GM06990 (cell line): ENCODE measurements around the gene GSK3A.

Source experiments
- DNase-seq: peaks from one replicate; pipeline ENCODE4 v3.0.0-alpha.2; 2011; ENCODE audit not compliant: insufficient read length; ENCODE audit errors: extremely low read depth
- H3K27me3 ChIP-seq: replicated peaks from 2 replicates; pipeline ENCODE4 v1.6.0; 2011; ENCODE audit warnings: low read length; ENCODE audit not compliant: control insufficient read depth, insufficient read depth
- H3K36me3 ChIP-seq: 2 replicates; pipeline ENCODE4 v1.5.1; 2011; ENCODE audit warnings: low read length; ENCODE audit not compliant: control insufficient read depth, insufficient read depth
- H3K4me3 ChIP-seq: replicated peaks from 2 replicates; pipeline ENCODE4 v1.5.1; 2011; ENCODE audit warnings: low read depth, mild to moderate bottlenecking, control low read depth, low read length
- CTCF ChIP-seq: IDR thresholded peaks from 2 replicates; pipeline ENCODE4 v1.5.1; 2011; ENCODE audit warnings: low read length, control low read depth, mild to moderate bottlenecking, inconsistent platforms; ENCODE audit not compliant: insufficient read depth, poor library complexity, severe bottlenecking

Gene GSK3A

GRCh38 chr19:42255766-42256745 is 13.7 kb upstream of the GSK3A start:
- Histone ChIP-seq H3K27me3 (no peaks in the 10 kb centered on the region), H3K4me3 (peak overlapping the region; percentile 69), H3K36me3 (no peaks in the 10 kb centered on the region)
- TF ChIP-seq CTCF: no peak
- no peak for DNase-seq

DNA sequence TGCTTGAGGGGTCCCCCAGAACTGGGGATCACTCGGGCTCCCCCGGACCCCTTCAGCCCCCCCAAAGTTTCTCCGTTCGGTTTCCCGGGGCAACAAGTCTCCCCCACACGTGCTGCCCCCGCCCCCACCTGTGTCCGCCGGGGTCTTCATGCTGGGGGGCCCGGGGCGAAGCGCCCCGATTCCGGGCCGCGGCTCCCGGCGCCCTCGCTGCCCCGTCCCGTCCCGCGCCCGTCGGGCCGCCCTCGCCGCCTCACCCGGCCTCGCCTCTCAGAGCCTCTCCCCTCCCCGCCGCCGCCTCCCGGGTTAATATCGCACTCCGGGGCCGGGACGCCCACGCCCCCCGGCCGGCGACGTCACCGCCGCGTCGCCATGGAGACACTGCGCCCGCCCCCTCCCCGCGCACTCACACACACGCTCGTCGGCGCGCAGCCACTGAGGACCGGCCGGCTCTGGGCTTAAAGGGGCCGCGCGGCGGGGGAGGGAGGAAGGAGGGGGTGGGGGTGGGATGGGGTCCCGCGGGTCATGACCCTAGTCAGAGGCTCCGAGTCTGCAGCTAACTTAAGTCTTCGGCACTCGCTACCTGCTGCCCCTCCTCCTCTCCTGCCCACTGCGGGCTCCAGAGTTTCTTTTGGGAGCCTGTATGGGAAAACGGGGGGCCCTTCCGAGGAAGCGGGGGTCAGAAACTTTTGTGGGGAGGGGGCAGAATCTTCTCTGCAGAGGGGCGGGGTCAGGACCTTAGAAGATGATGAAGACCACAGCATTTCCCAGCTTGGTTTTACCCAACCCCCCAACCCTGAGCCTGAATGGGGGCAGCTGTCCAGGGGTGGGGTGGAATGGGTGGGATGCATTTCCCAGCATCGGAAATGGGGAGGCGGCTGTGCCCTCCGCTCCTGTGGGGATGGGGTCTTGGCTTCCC is 12.7 kb upstream of the GSK3A start, which contains the start of gene ERF:
Gene ERF, minus strand, starts transcription at position 279 of the 916 bp plus-strand sequence. Its CDS starts 129 bp downstream, at position 150.
- TF ChIP-seq CTCF: no peak
- H3K36me3 ChIP-seq: no peaks in the 10 kb centered on the region; the same call in 1 of the 2 replicates
- H3K4me3 ChIP-seq: peak within 1 kb of the TSS; percentile 87
- H3K27me3 ChIP-seq: no peaks in the 10 kb centered on the region
- DNase-seq: peak; percentile 94

- peak overlapping the region; percentile 87 for H3K4me3 ChIP-seq
- H3K36me3 ChIP-seq: peaks cover 2% of the 10 kb centered on the region
- DNase-seq: peak; percentile 81
- peak; percentile 0 for TF ChIP-seq CTCF
- H3K27me3 ChIP-seq: no peaks in the 10 kb centered on the region
These were observed 11.9 kb upstream of the GSK3A start for GRCh38 chr19:42254089-42254849.

DNA sequence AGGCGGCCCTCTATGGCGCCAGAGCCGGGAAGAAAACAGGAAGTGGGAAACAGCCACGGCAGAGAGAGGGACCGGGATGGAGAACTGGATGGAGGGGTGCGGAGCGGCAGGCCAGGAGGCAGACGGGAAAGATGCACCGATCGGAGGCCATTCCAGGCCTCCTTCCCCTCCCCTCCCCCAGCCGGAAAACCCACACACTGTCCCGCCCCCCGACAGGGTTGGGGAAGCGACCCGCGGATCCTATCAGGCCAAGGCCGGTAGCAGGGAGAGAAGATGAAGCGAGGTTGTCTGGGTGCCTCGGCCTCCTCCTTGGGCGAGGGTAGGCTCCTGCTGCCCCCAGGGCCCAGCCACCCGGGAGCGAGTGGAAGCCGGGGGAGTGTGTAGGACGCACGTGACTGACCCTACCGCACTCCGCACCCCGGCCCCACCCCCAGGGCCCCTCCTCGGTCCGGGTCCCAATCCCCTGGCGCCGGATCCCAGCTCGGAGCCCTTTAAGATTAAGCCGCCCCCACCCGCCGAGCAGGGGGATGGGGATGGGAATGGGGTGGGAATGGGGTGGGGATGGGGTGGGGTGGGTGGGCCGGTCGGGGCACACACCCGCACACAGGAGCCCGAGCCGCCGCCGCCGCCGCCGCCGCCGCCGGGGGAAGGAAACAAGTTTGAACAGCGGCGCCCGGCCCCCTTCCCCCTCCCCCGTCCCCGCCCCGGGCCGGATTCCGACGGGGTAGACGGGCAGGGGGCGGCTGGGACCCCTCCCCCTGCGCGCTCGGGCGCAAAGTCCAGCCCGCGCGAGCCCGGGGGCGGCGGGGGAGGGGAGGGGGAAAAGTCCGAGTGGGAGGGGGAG is 11.1 kb upstream of the GSK3A start:
- TF ChIP-seq CTCF: no peak
- H3K27me3 ChIP-seq: no peaks in the 10 kb centered on the region
- peak; percentile 57 for DNase-seq
- peak overlapping the region; percentile 87 for H3K4me3 ChIP-seq
- H3K36me3 ChIP-seq: peaks cover 2% of the 10 kb centered on the region
